Esophagus muscularis mucosa (tissue), 4 donors: ENCODE data around the gene MZB1. TPM values are rescaled to one million over a fixed set of nuclear protein-coding genes. Genes with fewer than 3 reads are reported as not detected.

Source experiments
- DNase-seq: peaks from one replicate; pipeline ENCODE4 v3.0.0-alpha.2; 2017; ENCODE audit errors: extremely low spot score
- H3K27ac ChIP-seq, 4 donors: fragments of 200-600 bp; sonication (generic); replicated peaks in 1 of 4; 1 replicate in 3 of 4; 2 replicates in 1 of 4; pipeline ENCODE4 v1.5.1; 2016 to 2019; ENCODE audit warnings: mild to moderate bottlenecking in 1 of 4
- H3K27me3 ChIP-seq, 4 donors: fragments of 200-600 bp; sonication (generic); one replicate each; pipeline versions ENCODE4 v1.5.1 to v1.6.0; 2016 to 2019
- H3K36me3 ChIP-seq, 4 donors: fragments of 200-600 bp; sonication (generic); one replicate each; pipeline ENCODE4 v1.5.1; 2016 to 2019
- H3K4me1 ChIP-seq, 4 donors: fragments of 200-600 bp; sonication (generic); one replicate each; pipeline ENCODE4 v1.5.1; 2016 to 2019
- H3K4me3 ChIP-seq, 4 donors: fragments of 200-600 bp; sonication (generic); 1 replicate in 2 of 4; 2 replicates in 2 of 4; pipeline ENCODE4 v1.5.1; 2016 to 2019; ENCODE audit warnings: mild to moderate bottlenecking in 4 of 4, moderate library complexity in 1 of 4
- H3K9me3 ChIP-seq, 4 donors: fragments of 200-600 bp; sonication (generic); 1 replicate in 3 of 4; 2 replicates in 1 of 4; pipeline ENCODE4 v1.5.1; 2016 to 2019
- EP300 ChIP-seq: sonication (generic); formaldehyde crosslinking; IDR thresholded peaks from one replicate; pipeline ENCODE4 v1.6.1; 2017; ENCODE audit warnings: antibody characterized with exemption
- POLR2A ChIP-seq: fragments of 450-650 bp; IDR thresholded peaks from one replicate; pipeline ENCODE4 v1.6.1; 2017; ENCODE audit warnings: antibody characterized with exemption, moderate library complexity, mild to moderate bottlenecking, low read depth
- POLR2AphosphoS5 ChIP-seq, 2 donors: sonication (generic); formaldehyde crosslinking; IDR thresholded peaks; one replicate each; pipeline ENCODE4 v1.6.1; 2017; ENCODE audit warnings: antibody characterized with exemption in 2 of 2
- WGBS: methylation state at CpG from one replicate; pipeline ENCODE4 v1.1.5; 2018; 5-methylcytosine and 5-hydroxymethylcytosine counted together
- intact Hi-C: fragments of 100-400 bp; cut with DNase I; formaldehyde crosslinking; loops from one replicate; pipeline ENCODE4 v1.15.1; 2023
- total RNA-seq, 4 donors: library from RNA; depleted of rRNA; stranded (reverse); fragments of >200 nt; gene quantifications; one replicate each; pipeline versions ENCODE4 v1.1.0 to v1.2.1, GENCODE V29; 2016
- TF ChIP-seq, protein P1 (sequence below), 3 experiments: fragments of 200-600 bp in 2 of 3; fragments of 450-650 bp in 1 of 3; sonication (generic) in 2 of 3; IDR thresholded peaks; one replicate each; pipeline ENCODE4 v1.5.1; 2017 to 2019; ENCODE audit warnings: antibody characterized with exemption in 3 of 3, mild to moderate bottlenecking in 2 of 3, moderate library complexity in 1 of 3

Gene MZB1
- total RNA-seq, 4 donors from 2014 or later, result 0.78 to 0.99 TPM; not detected in 2

DNA sequence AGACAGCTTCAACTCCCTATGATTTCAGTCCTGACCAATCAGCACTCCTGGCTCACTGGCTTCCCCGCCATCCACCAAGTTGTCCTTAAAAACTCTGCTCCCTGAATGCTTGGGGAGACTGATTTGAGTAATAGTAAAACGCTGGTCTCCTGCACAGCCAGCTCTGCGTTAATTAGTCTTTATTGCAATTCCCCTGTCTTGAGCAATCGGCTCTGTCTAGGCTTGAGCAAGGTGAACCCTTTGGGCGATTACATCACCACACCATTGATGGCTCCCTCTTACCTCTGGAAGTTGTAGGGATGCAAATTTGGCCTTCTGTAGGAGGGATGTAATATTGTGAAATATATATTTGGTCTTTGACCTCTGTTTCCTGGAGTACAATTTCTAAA lies 3.7 kb downstream of the MZB1 start:
- Histone ChIP-seq H3K4me3 (no peak overlapping the region), H3K27me3 (no peaks in the 10 kb centered on the region), H3K36me3 (peaks cover 0 to 15% (median 0%) of the 10 kb centered on the region in 4 donors), H3K27ac (no peak overlapping the region), H3K4me1 (peaks cover 13 to 33% (median 24%) of the 10 kb centered on the region in 4 donors), H3K9me3 (no peaks in the 10 kb centered on the region)
- 87% methylated on average over 5 of the region's 5 CpGs for WGBS
- no peak for DNase-seq
- TF ChIP-seq, protein P1, sequence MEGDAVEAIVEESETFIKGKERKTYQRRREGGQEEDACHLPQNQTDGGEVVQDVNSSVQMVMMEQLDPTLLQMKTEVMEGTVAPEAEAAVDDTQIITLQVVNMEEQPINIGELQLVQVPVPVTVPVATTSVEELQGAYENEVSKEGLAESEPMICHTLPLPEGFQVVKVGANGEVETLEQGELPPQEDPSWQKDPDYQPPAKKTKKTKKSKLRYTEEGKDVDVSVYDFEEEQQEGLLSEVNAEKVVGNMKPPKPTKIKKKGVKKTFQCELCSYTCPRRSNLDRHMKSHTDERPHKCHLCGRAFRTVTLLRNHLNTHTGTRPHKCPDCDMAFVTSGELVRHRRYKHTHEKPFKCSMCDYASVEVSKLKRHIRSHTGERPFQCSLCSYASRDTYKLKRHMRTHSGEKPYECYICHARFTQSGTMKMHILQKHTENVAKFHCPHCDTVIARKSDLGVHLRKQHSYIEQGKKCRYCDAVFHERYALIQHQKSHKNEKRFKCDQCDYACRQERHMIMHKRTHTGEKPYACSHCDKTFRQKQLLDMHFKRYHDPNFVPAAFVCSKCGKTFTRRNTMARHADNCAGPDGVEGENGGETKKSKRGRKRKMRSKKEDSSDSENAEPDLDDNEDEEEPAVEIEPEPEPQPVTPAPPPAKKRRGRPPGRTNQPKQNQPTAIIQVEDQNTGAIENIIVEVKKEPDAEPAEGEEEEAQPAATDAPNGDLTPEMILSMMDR (IDR thresholded peaks at IDR 0.05), result no peak
- TF ChIP-seq POLR2A (no peak), POLR2AphosphoS5 (IDR thresholded peaks at IDR 0.05) (no peak), EP300 (no peak)
- intact Hi-C loops, result no loop called here

DNA sequence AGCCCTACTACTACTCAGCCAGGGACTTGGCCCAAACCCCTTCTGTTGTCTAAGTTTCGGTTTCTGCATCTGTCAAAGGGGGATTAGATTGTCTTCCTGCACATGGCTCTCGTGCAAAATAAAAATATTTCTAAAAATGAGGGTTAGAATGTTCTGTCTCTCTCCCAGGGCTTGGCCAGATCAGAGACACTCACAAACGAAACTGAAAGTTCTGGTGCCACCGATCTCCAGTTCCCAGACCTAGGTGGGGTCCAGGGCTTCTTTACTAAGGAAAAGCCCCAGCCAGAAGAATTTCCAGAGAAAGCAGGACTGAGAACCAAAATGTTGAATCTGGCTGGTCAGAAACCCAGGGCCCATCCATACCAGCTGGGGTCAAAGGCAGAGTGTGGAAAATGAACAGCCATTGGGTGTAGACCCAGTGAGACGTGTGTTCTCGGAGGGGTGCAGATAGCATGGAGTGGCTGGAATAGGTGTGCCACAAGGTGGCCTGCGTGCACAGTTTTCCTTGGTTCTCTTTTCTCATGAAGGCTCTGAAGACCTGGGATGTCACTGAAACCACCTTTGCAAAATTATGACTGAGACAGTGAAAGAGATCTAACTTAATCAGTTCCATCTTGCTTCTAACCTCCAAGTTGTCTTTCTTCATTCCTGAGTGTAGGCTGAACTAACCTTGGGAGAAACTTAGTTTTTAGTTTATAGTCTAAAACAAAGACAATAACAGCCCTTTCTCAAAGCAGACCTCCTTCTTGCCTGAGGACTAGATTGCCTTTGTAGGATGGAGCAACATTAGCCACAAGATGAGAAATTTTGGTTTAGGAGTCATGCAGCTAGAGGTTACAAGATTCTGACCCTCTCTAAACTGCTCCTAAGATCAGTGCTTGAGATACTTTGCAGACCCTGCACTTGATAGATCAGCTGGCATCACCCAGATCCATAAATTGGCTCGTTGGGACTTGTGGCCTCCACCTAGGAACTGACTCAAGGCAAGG lies 4.4 kb downstream of the MZB1 start:
- no peak for DNase-seq
- no peaks in the 10 kb centered on the region for H3K27me3 ChIP-seq
- no peaks in the 10 kb centered on the region for H3K9me3 ChIP-seq
- 52% methylated on average over 8 of the region's 8 CpGs for WGBS
- H3K4me3 ChIP-seq, result peak overlapping the region; percentile 33 to 43 (median 41)
- H3K4me1 ChIP-seq, result peaks cover 11 to 28% (median 21%) of the 10 kb centered on the region in 4 donors
- H3K36me3 ChIP-seq, result peaks cover 0 to 11% (median 0%) of the 10 kb centered on the region in 4 donors
- intact Hi-C loops, result no loop called here
- TF ChIP-seq, protein P1 (IDR thresholded peaks at IDR 0.05), result peak in 1 of 3 experiments; percentile 23
- TF ChIP-seq EP300, result no peak
- H3K27ac ChIP-seq, result peak overlapping the region; percentile 16 to 69 (median 50)

DNA sequence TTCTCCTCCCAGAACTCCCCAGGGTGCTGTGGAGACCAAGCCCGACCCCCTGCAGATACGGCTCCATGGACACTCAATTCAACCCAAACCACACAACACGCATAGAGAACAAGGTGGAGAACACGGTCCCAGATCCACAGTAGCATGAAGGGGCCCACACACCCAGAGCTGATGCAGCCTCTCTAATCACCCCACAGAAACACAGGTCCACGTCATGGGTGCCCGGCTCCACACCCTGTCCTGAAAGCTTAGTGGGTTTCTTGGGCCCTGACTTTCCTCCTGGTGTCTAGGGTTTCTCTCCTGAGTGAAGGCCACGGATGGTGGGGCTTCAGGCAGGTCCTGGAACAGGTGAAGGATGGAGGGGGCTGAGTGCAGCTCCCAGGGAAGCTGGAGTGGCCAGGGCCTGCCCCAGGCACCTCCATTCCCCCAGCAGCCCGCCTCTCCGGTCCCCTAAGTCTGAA lies 5.1 kb downstream of the MZB1 start:
- DNase-seq, result no peak
- Histone ChIP-seq H3K9me3 (no peaks in the 10 kb centered on the region), H3K27me3 (no peaks in the 10 kb centered on the region), H3K27ac (peak overlapping the region; percentile 16 to 69 (median 50)), H3K36me3 (peaks cover 0 to 5% (median 0%) of the 10 kb centered on the region in 4 donors), H3K4me1 (peaks cover 11 to 28% (median 21%) of the 10 kb centered on the region in 4 donors), H3K4me3 (peak overlapping the region; percentile 33 to 43 (median 41))
- TF ChIP-seq POLR2A, result no peak
- TF ChIP-seq, protein P1 (IDR thresholded peaks at IDR 0.05), result no peak
- TF ChIP-seq EP300, result no peak
- WGBS, result 81% methylated on average over 9 of the region's 9 CpGs
- intact Hi-C loops, result no loop called here

DNA sequence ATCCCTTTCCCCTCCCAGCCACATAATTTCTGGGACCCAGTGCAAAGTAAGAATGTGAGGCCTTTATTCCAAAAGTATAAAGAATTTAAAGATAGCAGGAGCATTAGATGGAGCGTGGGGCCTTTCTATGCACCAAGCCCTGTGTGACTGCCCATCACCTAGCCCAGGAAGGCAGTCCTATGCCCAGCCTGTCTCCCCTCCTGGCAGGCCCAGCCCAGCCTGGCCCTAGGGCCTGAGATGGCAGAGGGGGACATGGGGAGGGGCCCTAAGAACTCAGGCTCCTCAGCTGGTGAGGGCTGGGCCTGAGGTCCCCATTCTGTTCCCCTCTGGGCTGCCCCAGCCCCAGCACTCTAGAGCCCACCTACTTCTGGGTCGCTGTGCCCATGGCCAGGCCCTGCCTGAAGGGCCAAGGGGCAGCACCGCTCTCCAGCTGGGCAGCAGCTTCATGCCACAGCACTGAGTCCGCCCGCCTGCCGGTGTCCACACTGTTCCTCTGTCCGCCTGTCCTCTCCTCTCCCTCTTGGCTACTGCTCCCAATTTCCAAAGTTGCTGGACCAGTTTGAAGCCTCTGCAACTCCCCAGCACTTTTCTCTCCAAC lies 5.6 kb downstream of the MZB1 start:
- Histone ChIP-seq H3K27me3 (no peaks in the 10 kb centered on the region), H3K9me3 (no peaks in the 10 kb centered on the region), H3K27ac (peak overlapping the region in 1 of 4 donors; percentile 16), H3K36me3 (peaks cover 0 to under 1% (median 0%) of the 10 kb centered on the region in 4 donors), H3K4me3 (no peak overlapping the region), H3K4me1 (peaks cover 11 to 28% (median 19%) of the 10 kb centered on the region in 4 donors)
- WGBS, result 93% methylated on average over 7 of the region's 7 CpGs
- no peak for DNase-seq
- TF ChIP-seq POLR2A, result no peak
- no peak for TF ChIP-seq EP300
- TF ChIP-seq POLR2AphosphoS5 (IDR thresholded peaks at IDR 0.05), result no peak
- TF ChIP-seq, protein P1 (IDR thresholded peaks at IDR 0.05), result no peak
- intact Hi-C loops, result no loop called here
